Liver (tissue), 9 donors: ENCODE data around the gene ZNF341. TPM values are rescaled to one million over a fixed set of nuclear protein-coding genes. Genes with fewer than 3 reads are reported as not detected.
"Not testable (repeated sequence)": the region's sequence is repeated elsewhere in the genome, so short reads cannot be mapped to it uniquely, and the experiment has no call there.

Source experiments
- DNase-seq: peaks from one replicate; pipeline ENCODE4 v3.0.0-alpha.2; 2017; ENCODE audit warnings: low spot score
- H3K27ac ChIP-seq, 2 donors: one replicate each; pipeline ENCODE4 v1.7.0; 2013; ENCODE audit warnings: inconsistent platforms in 2 of 2, low read length in 2 of 2, control low read depth in 1 of 2, low read depth in 1 of 2, mild to moderate bottlenecking in 1 of 2
- H3K27me3 ChIP-seq, 4 donors: one replicate each; pipeline versions ENCODE4 v1.6.1 to v1.7.0; 2013; ENCODE audit warnings: low read length in 3 of 4, inconsistent platforms in 1 of 4, mild to moderate bottlenecking in 1 of 4, moderate library complexity in 1 of 4; ENCODE audit not compliant: control insufficient read depth in 4 of 4, insufficient read depth in 4 of 4
- H3K36me3 ChIP-seq, 4 donors: one replicate each; pipeline versions ENCODE4 v1.6.1 to v1.7.0; 2013; ENCODE audit warnings: low read length in 3 of 4, mild to moderate bottlenecking in 3 of 4, low read depth in 1 of 4, moderate library complexity in 1 of 4; ENCODE audit not compliant: control insufficient read depth in 4 of 4, insufficient read depth in 3 of 4
- H3K4me1 ChIP-seq, 4 donors: one replicate each; pipeline versions ENCODE4 v1.6.1 to v1.7.0; 2013; ENCODE audit warnings: low read length in 3 of 4, mild to moderate bottlenecking in 3 of 4, moderate library complexity in 1 of 4; ENCODE audit not compliant: control insufficient read depth in 4 of 4, insufficient read depth in 4 of 4
- H3K4me3 ChIP-seq, 3 donors: one replicate each; pipeline versions ENCODE4 v1.6.1 to v1.7.0; 2013; ENCODE audit warnings: low read length in 3 of 3, control low read depth in 1 of 3, low read depth in 1 of 3, mild to moderate bottlenecking in 1 of 3
- H3K9ac ChIP-seq, 2 donors: one replicate each; pipeline ENCODE4 v1.7.0; 2013; ENCODE audit warnings: low read length in 2 of 2, mild to moderate bottlenecking in 2 of 2, moderate library complexity in 2 of 2, control low read depth in 1 of 2, low read depth in 1 of 2
- H3K9me3 ChIP-seq, 4 donors: one replicate each; pipeline versions ENCODE4 v1.6.1 to v1.7.0; 2013; ENCODE audit warnings: low read length in 3 of 4; ENCODE audit not compliant: control insufficient read depth in 4 of 4
- EGR1 ChIP-seq, 2 donors: IDR thresholded peaks; 2 replicates each; pipeline ENCODE4 v1.6.1; 2016 to 2018; ENCODE audit warnings: antibody characterized with exemption in 2 of 2, low read depth in 2 of 2
- FOXA1 ChIP-seq: IDR thresholded peaks from 2 replicates; pipeline ENCODE4 v1.6.1; 2016; ENCODE audit warnings: antibody characterized with exemption
- FOXA2 ChIP-seq: IDR thresholded peaks from 2 replicates; pipeline ENCODE4 v1.6.1; 2016; ENCODE audit warnings: antibody characterized with exemption
- GABPA ChIP-seq, 2 donors: IDR thresholded peaks in 1 of 2; conservative IDR thresholded peaks in 1 of 2; 2 replicates each; pipeline ENCODE4 v1.6.1; 2016; ENCODE audit warnings: antibody characterized with exemption in 2 of 2, mild to moderate bottlenecking in 1 of 2, moderate library complexity in 1 of 2
- HNF4G ChIP-seq: IDR thresholded peaks from 2 replicates; pipeline ENCODE4 v1.6.1; 2016; ENCODE audit warnings: antibody characterized with exemption
- JUND ChIP-seq, 2 donors: IDR thresholded peaks; 2 replicates each; pipeline ENCODE4 v1.6.1; 2016; ENCODE audit warnings: antibody characterized with exemption in 2 of 2
- NR2F2 ChIP-seq: IDR thresholded peaks from 2 replicates; pipeline ENCODE4 v1.6.1; 2016; ENCODE audit warnings: antibody characterized with exemption
- RAD21 ChIP-seq, 2 donors: IDR thresholded peaks; 2 replicates each; pipeline ENCODE4 v1.6.1; 2016; ENCODE audit warnings: antibody characterized with exemption in 2 of 2, mild to moderate bottlenecking in 2 of 2
- RXRA ChIP-seq, 2 donors: IDR thresholded peaks; 2 replicates each; pipeline ENCODE4 v1.6.1; 2017 to 2018; ENCODE audit warnings: antibody characterized with exemption in 2 of 2, mild to moderate bottlenecking in 1 of 2
- SP1 ChIP-seq: IDR thresholded peaks from 2 replicates; pipeline ENCODE4 v1.6.1; 2018; ENCODE audit warnings: antibody characterized with exemption, mild to moderate bottlenecking
- TAF1 ChIP-seq: conservative IDR thresholded peaks from 2 replicates; pipeline ENCODE4 v1.6.1; 2016; ENCODE audit warnings: antibody characterized with exemption, mild to moderate bottlenecking
- YY1 ChIP-seq: IDR thresholded peaks from 2 replicates; pipeline ENCODE4 v1.6.1; 2016; ENCODE audit warnings: antibody characterized with exemption, mild to moderate bottlenecking
- WGBS: extraction: QIAGEN DNeasy Blood & Tissue Kit; methylation state at CpG from one replicate; pipeline ENCODE4 v1.1.7; 2013; 5-methylcytosine and 5-hydroxymethylcytosine counted together
- polyA plus RNA-seq, 2 donors: library from polyadenylated mRNA; stranded (reverse) in 1 of 2; unstranded in 1 of 2; fragments of 200-250 nt in 1 of 2; fragments of >200 nt in 1 of 2; fragmentation: Nextera tagmentation in 1 of 2; extraction: Ambion mirVana in 1 of 2; gene quantifications; one replicate each; pipeline versions ENCODE4 v1.2.1 to v1.2.3, GENCODE V29; 2013 to 2015
- total RNA-seq, 2 donors: library from RNA; depleted of rRNA; stranded (reverse); fragments of >200 nt; gene quantifications; one replicate each; pipeline ENCODE4 v1.2.3, GENCODE V29; 2014
- TF ChIP-seq, protein P1 (sequence below): IDR thresholded peaks from 2 replicates; pipeline ENCODE4 v1.6.1; 2016; ENCODE audit warnings: antibody characterized with exemption
- TF ChIP-seq, protein P2 (sequence below): IDR thresholded peaks from 2 replicates; pipeline ENCODE4 v1.6.1; 2016; ENCODE audit warnings: antibody characterized with exemption
- TF ChIP-seq, protein P3 (sequence below): fragments of 150-350 bp; IDR thresholded peaks from 2 replicates; pipeline ENCODE4 v1.5.1; 2017; ENCODE audit warnings: improper control_type of control experiment, low read depth, low read length; ENCODE audit not compliant: missing input control
- TF ChIP-seq, protein P4 (sequence below): IDR thresholded peaks from 2 replicates; pipeline ENCODE4 v1.6.1; 2016; ENCODE audit warnings: antibody characterized with exemption, mild to moderate bottlenecking
- donor health status: healthy.
- donor health status: healthy.
- donor health status: healthy.
- donor health status: healthy.
- donor health status: healthy.

ZNF341 gene
- total and polyA plus RNA-seq, 4 donors: 0.69 to 1.1 (median 0.82) TPM

- no peak overlapping the region for H3K27ac ChIP-seq
- TF ChIP-seq RXRA (IDR thresholded peaks at IDR 0.05) (no peak), NR2F2 (no peak), JUND (IDR thresholded peaks at IDR 0.05) (no peak), FOXA1 (no peak), GABPA (IDR thresholded peaks at IDR 0.05 in 1 of 2, conservative IDR thresholded peaks at IDR 0.05 in 1 of 2) (no peak), TAF1 (no peak), RAD21 (IDR thresholded peaks at IDR 0.05) (no peak), FOXA2 (no peak), SP1 (no peak)
- TF ChIP-seq, protein P1, sequence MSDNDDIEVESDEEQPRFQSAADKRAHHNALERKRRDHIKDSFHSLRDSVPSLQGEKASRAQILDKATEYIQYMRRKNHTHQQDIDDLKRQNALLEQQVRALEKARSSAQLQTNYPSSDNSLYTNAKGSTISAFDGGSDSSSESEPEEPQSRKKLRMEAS: no peak
- TF ChIP-seq, protein P2, sequence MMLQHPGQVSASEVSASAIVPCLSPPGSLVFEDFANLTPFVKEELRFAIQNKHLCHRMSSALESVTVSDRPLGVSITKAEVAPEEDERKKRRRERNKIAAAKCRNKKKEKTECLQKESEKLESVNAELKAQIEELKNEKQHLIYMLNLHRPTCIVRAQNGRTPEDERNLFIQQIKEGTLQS: no peak
- TF ChIP-seq, protein P3, sequence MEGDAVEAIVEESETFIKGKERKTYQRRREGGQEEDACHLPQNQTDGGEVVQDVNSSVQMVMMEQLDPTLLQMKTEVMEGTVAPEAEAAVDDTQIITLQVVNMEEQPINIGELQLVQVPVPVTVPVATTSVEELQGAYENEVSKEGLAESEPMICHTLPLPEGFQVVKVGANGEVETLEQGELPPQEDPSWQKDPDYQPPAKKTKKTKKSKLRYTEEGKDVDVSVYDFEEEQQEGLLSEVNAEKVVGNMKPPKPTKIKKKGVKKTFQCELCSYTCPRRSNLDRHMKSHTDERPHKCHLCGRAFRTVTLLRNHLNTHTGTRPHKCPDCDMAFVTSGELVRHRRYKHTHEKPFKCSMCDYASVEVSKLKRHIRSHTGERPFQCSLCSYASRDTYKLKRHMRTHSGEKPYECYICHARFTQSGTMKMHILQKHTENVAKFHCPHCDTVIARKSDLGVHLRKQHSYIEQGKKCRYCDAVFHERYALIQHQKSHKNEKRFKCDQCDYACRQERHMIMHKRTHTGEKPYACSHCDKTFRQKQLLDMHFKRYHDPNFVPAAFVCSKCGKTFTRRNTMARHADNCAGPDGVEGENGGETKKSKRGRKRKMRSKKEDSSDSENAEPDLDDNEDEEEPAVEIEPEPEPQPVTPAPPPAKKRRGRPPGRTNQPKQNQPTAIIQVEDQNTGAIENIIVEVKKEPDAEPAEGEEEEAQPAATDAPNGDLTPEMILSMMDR: no peak
- H3K9me3 ChIP-seq: peaks cover 0 to 3% (median 1%) of the 10 kb centered on the region in 4 donors
- H3K4me1 ChIP-seq: no peaks in the 10 kb centered on the region
- H3K27me3 ChIP-seq: no peaks in the 10 kb centered on the region
- peaks cover 1 to 18% (median 9%) of the 10 kb centered on the region in 4 donors for H3K36me3 ChIP-seq
- H3K9ac ChIP-seq: no peak overlapping the region
- WGBS: 95% methylated on average over 5 of the region's 5 CpGs
- H3K4me3 ChIP-seq: no peak overlapping the region
- no peak for DNase-seq
Measured at GRCh38 chr20:33753763-33754162, 22.0 kb downstream of the ZNF341 start.

- peaks cover 1 to 13% (median 9%) of the 10 kb centered on the region in 4 donors for H3K36me3 ChIP-seq
- not testable (repeated sequence) for H3K27ac ChIP-seq
Measured at GRCh38 chr20:33755936-33756490, 24.2 kb downstream of the ZNF341 start.

GRCh38 chr20:33757046-33757445 is 25.2 kb downstream of the ZNF341 start:
- peaks cover 0 to 3% (median 1%) of the 10 kb centered on the region in 4 donors for H3K9me3 ChIP-seq
- H3K4me3 ChIP-seq: no peak overlapping the region
- H3K4me1 ChIP-seq: no peaks in the 10 kb centered on the region
- TF ChIP-seq RXRA (IDR thresholded peaks at IDR 0.05) (no peak), FOXA1 (no peak), FOXA2 (no peak), NR2F2 (no peak), GABPA (IDR thresholded peaks at IDR 0.05 in 1 of 2, conservative IDR thresholded peaks at IDR 0.05 in 1 of 2) (no peak), HNF4G (no peak), JUND (IDR thresholded peaks at IDR 0.05) (no peak), SP1 (no peak), EGR1 (IDR thresholded peaks at IDR 0.05; ENCODE audit: low read depth in 2 of 2) (no peak), RAD21 (IDR thresholded peaks at IDR 0.05) (no peak), YY1 (no peak), TAF1 (no peak)
- TF ChIP-seq, protein P1: no peak
- TF ChIP-seq, protein P4, sequence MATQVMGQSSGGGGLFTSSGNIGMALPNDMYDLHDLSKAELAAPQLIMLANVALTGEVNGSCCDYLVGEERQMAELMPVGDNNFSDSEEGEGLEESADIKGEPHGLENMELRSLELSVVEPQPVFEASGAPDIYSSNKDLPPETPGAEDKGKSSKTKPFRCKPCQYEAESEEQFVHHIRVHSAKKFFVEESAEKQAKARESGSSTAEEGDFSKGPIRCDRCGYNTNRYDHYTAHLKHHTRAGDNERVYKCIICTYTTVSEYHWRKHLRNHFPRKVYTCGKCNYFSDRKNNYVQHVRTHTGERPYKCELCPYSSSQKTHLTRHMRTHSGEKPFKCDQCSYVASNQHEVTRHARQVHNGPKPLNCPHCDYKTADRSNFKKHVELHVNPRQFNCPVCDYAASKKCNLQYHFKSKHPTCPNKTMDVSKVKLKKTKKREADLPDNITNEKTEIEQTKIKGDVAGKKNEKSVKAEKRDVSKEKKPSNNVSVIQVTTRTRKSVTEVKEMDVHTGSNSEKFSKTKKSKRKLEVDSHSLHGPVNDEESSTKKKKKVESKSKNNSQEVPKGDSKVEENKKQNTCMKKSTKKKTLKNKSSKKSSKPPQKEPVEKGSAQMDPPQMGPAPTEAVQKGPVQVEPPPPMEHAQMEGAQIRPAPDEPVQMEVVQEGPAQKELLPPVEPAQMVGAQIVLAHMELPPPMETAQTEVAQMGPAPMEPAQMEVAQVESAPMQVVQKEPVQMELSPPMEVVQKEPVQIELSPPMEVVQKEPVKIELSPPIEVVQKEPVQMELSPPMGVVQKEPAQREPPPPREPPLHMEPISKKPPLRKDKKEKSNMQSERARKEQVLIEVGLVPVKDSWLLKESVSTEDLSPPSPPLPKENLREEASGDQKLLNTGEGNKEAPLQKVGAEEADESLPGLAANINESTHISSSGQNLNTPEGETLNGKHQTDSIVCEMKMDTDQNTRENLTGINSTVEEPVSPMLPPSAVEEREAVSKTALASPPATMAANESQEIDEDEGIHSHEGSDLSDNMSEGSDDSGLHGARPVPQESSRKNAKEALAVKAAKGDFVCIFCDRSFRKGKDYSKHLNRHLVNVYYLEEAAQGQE: no peak
- TF ChIP-seq, protein P3: no peak
- TF ChIP-seq, protein P2: no peak
- WGBS: 98% methylated on average over 10 of the region's 10 CpGs
- no peaks in the 10 kb centered on the region for H3K27me3 ChIP-seq
- no peak overlapping the region for H3K9ac ChIP-seq
- peaks cover 0 to 13% (median 8%) of the 10 kb centered on the region in 4 donors for H3K36me3 ChIP-seq
- no peak for DNase-seq
- no peak overlapping the region for H3K27ac ChIP-seq

More at GRCh38 chr20:33755936-33756490, 24.2 kb downstream of the ZNF341 start:
- not testable (repeated sequence) for H3K4me1 ChIP-seq, H3K27me3 ChIP-seq, DNase-seq, H3K4me3 ChIP-seq, H3K9ac ChIP-seq, H3K9me3 ChIP-seq
- WGBS: 90% methylated on average over 10 of the region's 10 CpGs
